Measurements from ENCODE around the gene STRN. TPM values are rescaled to one million over a fixed set of nuclear protein-coding genes. Genes with fewer than 3 reads are reported as not detected.
"Not testable (repeated sequence)": the region's sequence is repeated elsewhere in the genome, so short reads cannot be mapped to it uniquely, and the experiment has no call there.

STRN gene
- total RNA-seq, 1 donor from 2014 or later, result 16.6 TPM

GRCh38 chr2:36843838-36844237 lies 122.5 kb downstream of the STRN start:
- no peak for DNase-seq (ENCODE audit: low spot score)

GRCh38 chr2:36839976-36840617 lies 126.2 kb downstream of the STRN start:
- no peak for DNase-seq (ENCODE audit: low spot score)

GRCh38 chr2:36834731-36835524 lies 131.4 kb downstream of the STRN start:
- DNase-seq (ENCODE audit: low spot score), result no peak

GRCh38 chr2:36834203-36834602 lies 132.1 kb downstream of the STRN start:
- no peak for DNase-seq (ENCODE audit: low spot score)

GRCh38 chr2:36831185-36831584 lies 135.2 kb downstream of the STRN start:
- DNase-seq (ENCODE audit: low spot score), result no peak

GRCh38 chr2:36824683-36825082 lies 141.7 kb downstream of the STRN start:
- DNase-seq (ENCODE audit: low spot score), result not testable (repeated sequence)

- DNase-seq (ENCODE audit: low spot score), result no peak
Observed at GRCh38 chr2:36824273-36824672, 142.1 kb downstream of the STRN start.

GRCh38 chr2:36823862-36824261 lies 142.5 kb downstream of the STRN start:
- DNase-seq (ENCODE audit: low spot score), result no peak

- DNase-seq (ENCODE audit: low spot score), result no peak
Observed at GRCh38 chr2:36820942-36821605, 145.3 kb downstream of the STRN start.

- DNase-seq (ENCODE audit: low spot score), result no peak
Observed at GRCh38 chr2:36819095-36819711, 147.1 kb downstream of the STRN start.

- DNase-seq (ENCODE audit: low spot score), result no peak
Observed at GRCh38 chr2:36818542-36818941, 147.8 kb downstream of the STRN start.

- DNase-seq (ENCODE audit: low spot score), result no peak
Observed at GRCh38 chr2:36812196-36812595, 154.1 kb downstream of the STRN start.

- no peak for DNase-seq (ENCODE audit: low spot score)
Observed at GRCh38 chr2:36811071-36811470, 155.3 kb downstream of the STRN start.

GRCh38 chr2:36809069-36809445 lies 157.3 kb downstream of the STRN start:
- no peak for DNase-seq (ENCODE audit: low spot score)

- DNase-seq (ENCODE audit: low spot score), result no peak
Observed at GRCh38 chr2:36808386-36809068, 157.8 kb downstream of the STRN start.

- DNase-seq (ENCODE audit: low spot score), result no peak
Observed at GRCh38 chr2:36807223-36807886, 159.0 kb downstream of the STRN start.

- DNase-seq (ENCODE audit: low spot score), result no peak
Observed at GRCh38 chr2:36805635-36806224, 160.6 kb downstream of the STRN start.

- DNase-seq (ENCODE audit: low spot score), result no peak
Observed at GRCh38 chr2:36802952-36803351, 163.4 kb downstream of the STRN start.

- no peak for DNase-seq (ENCODE audit: low spot score)
Observed at GRCh38 chr2:36801088-36801487, 165.2 kb downstream of the STRN start.

GRCh38 chr2:36800381-36800780 lies 166.0 kb downstream of the STRN start:
- DNase-seq (ENCODE audit: low spot score), result no peak

- DNase-seq (ENCODE audit: low spot score), result no peak
Observed at GRCh38 chr2:36798724-36799123, 167.6 kb downstream of the STRN start.

Data from umbilical cord (tissue), 2 donors.